Fibroblast of skin of right biceps (primary cell): ENCODE measurements around the gene RSPRY1.
"Not testable (repeated sequence)": the region's sequence is repeated elsewhere in the genome, so short reads cannot be mapped to it uniquely, and the experiment has no call there.

ENCODE experiments used
- DNase-seq: peaks from one replicate; pipeline ENCODE4 v3.0.0-alpha.2; 2013

Gene RSPRY1

GRCh38 chr16:57275946-57276345 lies 89.8 kb downstream of the RSPRY1 start:
- not testable (repeated sequence) for DNase-seq

DNA sequence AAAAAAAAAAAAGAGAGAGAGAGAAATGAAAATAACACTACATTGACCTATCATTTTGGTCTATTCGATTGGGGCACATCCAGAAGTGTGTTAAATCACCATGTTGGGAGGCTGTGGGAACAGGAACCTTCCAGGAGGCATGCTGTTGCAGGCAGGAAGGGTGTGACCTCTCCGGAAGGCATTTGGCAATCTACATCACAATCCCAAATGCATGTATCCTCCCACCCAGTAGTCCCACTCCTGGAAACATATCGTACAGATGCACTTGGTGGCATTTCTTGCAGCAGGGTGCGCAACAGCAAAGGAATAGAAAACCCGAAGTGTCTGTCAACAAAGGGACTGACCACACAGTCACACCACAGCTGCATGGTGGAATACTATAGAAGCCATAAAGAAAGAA lies 90.5 kb downstream of the RSPRY1 start:
- no peak for DNase-seq

DNA sequence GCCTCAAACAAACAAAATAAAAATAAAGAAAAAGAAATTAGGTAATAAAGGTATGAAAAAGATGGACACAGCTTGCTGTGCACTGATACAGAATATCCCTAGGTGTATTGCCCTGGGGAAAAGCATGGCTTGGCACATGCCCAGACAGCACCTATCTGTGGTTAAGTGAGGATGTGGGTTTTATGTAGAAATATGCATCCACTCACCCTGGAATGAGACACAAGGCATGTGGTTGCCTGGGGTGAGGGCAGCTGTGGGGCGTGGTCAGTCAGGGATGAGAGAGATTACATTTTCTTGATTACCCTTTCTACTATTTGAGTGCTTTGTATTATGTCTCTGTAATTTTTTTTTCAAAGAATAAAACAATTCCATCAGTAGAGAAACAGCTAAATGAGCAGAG lies 91.5 kb downstream of the RSPRY1 start:
- peak; percentile 75 for DNase-seq

GRCh38 chr16:57278494-57278893 lies 92.4 kb downstream of the RSPRY1 start:
- no peak for DNase-seq

DNA sequence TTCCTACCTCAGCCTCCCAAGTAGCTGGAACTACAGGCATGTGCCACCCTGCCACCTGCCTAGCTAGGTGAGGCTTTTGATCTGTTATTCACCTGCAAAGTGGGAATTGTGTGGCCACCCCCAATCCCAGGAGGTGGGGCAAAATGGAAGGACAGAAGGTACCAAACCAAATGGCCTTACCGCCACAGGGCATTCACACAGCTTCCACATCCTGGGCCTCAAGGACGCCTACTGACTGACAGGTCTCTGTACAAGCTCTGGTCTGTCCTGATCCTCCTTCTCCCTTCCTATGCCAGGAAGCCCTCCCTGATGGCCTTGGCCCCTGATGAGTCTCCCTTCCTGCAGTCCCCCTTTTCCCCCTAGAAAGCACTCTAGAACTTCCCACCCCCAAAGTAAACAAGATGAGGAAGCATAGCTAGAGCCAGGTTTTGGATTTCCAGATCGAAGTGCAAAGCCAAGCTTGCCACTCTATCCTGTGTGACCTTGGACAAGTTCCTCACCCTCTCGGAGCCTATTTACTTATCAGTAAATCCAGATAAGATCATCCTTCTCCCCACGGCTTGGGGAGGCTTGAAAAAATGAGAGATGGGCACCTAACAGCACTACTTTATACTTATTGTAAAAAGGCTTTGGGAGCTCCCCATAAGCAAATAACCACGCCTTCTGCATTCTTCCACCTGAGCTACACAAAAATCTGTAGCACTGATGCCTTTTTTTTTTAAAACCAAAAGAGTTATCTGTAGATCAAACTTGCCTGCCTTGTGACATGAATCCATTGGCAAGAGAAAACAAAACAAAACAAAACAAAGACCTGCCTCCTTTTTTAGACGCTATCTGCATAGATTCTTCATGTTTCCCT lies 93.9 kb downstream of the RSPRY1 start:
- no peak for DNase-seq

DNA sequence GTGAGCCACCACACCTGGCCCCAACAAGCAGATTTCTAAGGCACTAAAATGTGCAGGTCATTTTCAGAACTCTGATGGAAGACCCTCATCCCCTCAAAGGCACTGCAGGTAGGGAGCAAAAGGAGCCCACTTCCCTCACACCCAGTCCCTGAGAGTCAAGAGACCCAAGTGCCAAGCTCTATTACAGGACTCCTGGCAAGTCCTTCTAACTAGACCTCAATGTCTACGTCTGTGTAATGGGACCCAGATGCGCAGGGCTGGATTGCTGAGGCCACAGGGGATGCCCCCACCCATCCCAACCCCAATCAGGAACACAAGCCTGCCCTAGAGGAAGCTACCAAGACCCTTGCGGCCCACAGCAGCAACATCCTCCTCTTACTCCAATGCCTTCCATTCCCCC lies 95.7 kb downstream of the RSPRY1 start:
- no peak for DNase-seq

DNA sequence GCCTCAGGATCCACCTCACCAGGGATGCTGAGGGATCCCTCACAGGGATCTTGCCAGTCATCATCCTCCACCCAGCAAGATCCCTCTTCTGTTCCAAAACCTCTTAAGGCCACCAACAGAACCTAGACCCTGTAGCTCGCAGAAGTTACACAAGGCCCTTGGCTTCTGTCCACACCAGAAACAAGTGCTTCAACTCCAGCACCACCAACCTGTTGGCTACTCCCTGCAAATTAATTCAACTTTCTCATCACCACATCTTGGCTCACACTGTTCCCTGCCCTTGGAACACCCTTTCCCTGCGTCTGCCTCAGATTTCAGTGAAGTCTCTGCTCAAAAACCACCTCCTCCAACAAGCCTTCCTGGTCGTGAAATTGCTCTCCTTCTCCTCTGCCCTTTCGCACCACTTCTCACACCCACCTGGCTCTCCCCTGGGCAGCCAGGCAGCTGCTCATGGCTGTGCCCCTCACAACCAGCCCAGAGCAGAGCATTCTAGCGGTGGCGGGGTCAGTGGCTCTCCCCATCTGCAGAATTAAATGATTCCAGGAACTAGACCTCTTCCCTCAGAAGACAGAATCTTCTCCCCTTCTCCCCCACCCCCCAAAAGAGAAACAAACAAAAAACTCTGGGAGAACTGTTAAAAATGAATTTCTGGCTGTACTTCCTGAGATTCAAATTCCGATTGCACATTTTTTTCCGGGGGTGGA lies 96.5 kb downstream of the RSPRY1 start:
- no peak for DNase-seq

GRCh38 chr16:57283214-57283958 lies 97.3 kb downstream of the RSPRY1 start:
- no peak for DNase-seq

DNA sequence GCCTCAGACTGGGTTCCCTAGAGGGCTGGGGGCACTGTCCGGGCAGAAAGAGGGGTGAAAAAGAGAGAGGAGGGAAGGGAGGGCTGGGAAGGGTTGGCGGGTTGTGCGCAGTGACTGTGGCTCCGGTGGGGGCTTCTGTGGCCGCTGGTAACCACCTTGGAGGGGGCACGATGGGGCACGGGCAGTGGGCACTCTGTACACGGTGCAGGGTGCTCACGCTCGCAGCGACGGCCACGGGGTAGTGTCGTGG lies 97.8 kb downstream of the RSPRY1 start:
- DNase-seq, result no peak

DNA sequence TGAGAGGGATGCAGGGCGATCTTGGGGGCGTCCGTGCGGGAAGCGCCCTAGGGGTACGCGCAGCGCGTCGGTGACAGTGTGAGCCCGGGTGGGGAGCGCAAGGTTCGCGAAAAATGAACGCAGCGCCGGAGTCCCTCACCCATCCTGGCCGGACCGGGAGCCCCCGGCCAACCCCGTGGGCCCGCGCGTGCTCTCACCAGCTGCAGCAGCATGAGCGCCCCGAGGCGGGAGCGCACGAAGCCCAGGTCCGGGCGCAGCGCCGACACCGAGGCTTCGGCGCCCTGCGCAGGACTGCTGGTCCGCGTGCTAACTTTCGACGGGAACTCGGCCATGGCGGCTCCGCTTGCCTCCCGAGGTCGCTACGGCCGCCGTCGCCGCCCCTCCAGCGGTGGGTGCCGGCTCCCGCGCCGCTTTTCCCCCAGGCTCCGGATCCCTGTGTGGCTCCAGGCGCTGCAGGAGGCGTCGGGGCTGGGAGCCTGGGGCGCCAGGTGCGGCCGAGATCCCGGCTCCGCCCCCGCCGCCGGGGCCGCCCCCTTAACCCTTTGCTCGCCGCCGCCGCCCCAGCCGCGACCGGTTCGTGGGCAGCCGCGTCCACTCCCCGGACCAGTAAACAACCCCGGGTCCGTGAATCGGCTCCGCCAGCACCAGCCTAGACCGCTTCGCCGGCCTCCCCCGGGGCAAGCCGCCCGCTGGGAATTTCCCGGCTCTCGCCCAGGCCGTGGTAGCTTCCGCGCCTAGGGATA lies 98.3 kb downstream of the RSPRY1 start, which contains the start of gene PLLP:
PLLP (minus strand) TSS at position 464 of the 743 bp plus-strand sequence; CDS start at position 332, 132 bp downstream.
- DNase-seq, result peak; percentile 16

DNA sequence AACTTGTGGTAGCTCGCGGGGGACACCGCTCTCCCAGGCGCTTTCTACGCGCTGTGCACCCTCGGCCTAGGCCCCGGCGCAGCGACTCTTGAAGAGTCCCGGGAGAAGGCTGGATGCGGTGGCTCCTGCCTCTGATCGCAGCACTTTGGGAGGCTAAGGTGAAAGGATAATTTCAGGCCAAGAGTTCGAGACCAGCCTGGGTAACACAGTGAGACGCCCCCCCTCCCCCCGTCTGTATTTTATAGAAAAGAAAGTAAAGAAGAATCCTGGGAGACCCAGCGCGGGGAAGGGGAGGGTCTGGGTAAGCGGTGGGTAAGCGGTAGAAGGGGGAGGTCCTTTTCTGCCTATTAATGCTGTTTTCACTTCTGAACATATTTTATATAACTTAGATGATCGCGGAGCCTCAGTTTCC lies 98.8 kb downstream of the RSPRY1 start:
- no peak for DNase-seq

- no peak for DNase-seq
Measured at GRCh38 chr16:57285379-57285778, 99.2 kb downstream of the RSPRY1 start.

DNA sequence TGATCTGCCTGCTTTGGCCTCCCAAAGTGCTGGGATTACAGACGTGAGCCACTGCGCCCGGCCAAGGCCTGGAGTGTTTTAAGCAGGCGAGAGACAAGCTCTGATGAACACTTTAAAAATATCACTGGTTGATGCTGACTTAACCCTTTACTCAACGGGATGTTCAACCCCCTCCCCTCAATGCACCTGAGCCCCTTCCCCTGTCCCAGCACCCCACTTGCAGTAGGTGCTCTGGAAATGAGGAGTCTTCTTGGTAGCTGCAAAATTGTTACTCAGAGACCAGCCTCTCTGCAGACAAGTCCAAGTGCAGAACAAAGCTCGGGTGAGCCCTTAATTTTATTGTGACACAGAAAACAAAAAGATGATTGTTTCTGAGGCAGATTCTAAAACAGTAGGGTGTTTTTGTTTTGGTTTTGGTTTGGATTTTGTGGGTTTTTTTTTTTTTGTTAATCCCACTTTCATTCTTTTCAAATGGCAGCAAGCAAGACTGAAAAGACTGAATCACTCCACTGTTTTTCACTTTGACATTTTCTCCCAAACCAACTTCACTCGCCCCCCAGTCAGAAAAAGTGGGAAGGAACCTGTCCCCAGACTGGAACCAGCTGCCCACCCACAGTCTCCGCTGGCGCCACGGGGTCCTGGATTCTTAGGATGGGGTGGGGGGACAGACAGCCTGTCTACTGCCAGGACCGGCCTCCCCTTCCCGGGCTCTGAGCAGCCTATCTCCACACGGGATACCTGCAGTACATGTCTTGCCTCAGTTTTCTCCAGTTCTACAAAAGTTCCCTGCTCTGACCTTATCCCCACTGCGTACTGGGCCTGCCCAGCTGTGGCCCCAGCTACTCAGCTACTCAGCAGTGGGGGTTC lies 103.5 kb downstream of the RSPRY1 start:
- no peak for DNase-seq
